Natural killer cell treated with Interleukin-12 subunit alpha and Interleukin-12 subunit beta and Interleukin-15 and Interleukin-18, amount 100 ng/mL, for 72 hours (primary cell): ENCODE measurements around the gene GNG2. TPM values are rescaled to one million over a fixed set of nuclear protein-coding genes. Genes with fewer than 3 reads are reported as not detected.

Source experiments
- ATAC-seq, 2 donors: fragments of 150-1000 bp; cut with Tn5 transposase in 1 of 2; sonication (Bioruptor Pico), chemical (Tn5 transposase) in 1 of 2; 2 replicates each; pipeline ENCODE4 v1.10.0; 2021
- DNase-seq: peaks from one replicate; pipeline ENCODE4 v3.0.0; 2022; ENCODE audit warnings: low spot score
- H3K27ac Mint-ChIP-seq, 2 donors: 1 replicate in 1 of 2; 2 replicates in 1 of 2; pipeline ENCODE4 v1.8.0; 2022; ENCODE audit warnings: mixed read lengths in 2 of 2, mild to moderate bottlenecking in 1 of 2, moderate library complexity in 1 of 2
- H3K27me3 Mint-ChIP-seq, 2 donors: 1 replicate in 1 of 2; 2 replicates in 1 of 2; pipeline ENCODE4 v1.8.0; 2022; ENCODE audit warnings: mixed read lengths in 2 of 2
- H3K36me3 Mint-ChIP-seq: one replicate; pipeline ENCODE4 v1.8.0; 2022; ENCODE audit warnings: mixed read lengths
- H3K4me1 Mint-ChIP-seq, 2 donors: 1 replicate in 1 of 2; 2 replicates in 1 of 2; pipeline ENCODE4 v1.8.0; 2022; ENCODE audit warnings: low read depth in 2 of 2, mixed read lengths in 2 of 2, mild to moderate bottlenecking in 1 of 2
- H3K4me3 Mint-ChIP-seq: one replicate; pipeline ENCODE4 v1.8.0; 2022; ENCODE audit warnings: mixed read lengths
- H3K9me3 Mint-ChIP-seq: 2 replicates; pipeline ENCODE4 v1.8.0; 2022; ENCODE audit warnings: mixed read lengths
- total RNA-seq, 2 donors: library from RNA; stranded (reverse); gene quantifications; one replicate each; pipeline ENCODE4 v1.2.3, GENCODE V29; 2022

The GNG2 gene
- total RNA-seq, 2 donors from 2014 or later, result 293 to 495 TPM

DNA sequence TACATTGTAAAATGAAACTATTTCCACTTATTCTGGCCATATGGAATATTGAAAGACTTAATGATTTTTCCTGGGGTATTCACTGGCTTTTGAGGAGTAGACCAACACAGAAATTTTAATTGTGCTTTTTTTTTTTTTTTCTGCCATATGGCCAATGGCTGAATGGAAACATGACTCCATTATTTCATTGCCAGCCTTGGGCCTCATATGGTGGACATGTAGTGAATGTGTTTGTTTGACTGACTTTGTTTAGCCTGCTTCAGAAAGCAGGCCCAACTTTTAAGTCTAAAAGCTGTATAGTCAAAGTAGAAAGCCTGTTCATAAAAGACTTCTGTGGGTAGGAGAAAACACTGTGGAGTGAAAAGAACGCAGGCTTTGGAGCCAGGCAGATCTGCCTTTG is 2.4 kb downstream of the GNG2 start:
- DNase-seq (no peak), ATAC-seq (no peak)
- H3K4me1 Mint-ChIP-seq, result peaks cover 30 to 34% of the 10 kb centered on the region in 2 donors
- H3K27me3 Mint-ChIP-seq, result no peaks in the 10 kb centered on the region
- H3K9me3 Mint-ChIP-seq, result no peaks in the 10 kb centered on the region
- peak overlapping the region; percentile 89 for H3K4me3 Mint-ChIP-seq
- H3K36me3 Mint-ChIP-seq, result peaks cover 23% of the 10 kb centered on the region
- no peak overlapping the region for H3K27ac Mint-ChIP-seq

- Mint-ChIP-seq H3K9me3 (no peaks in the 10 kb centered on the region), H3K27ac (no peak overlapping the region), H3K27me3 (no peaks in the 10 kb centered on the region), H3K36me3 (peaks cover 17% of the 10 kb centered on the region), H3K4me3 (no peak overlapping the region), H3K4me1 (peaks cover 16 to 24% of the 10 kb centered on the region in 2 donors)
- ATAC-seq (peak; percentile 73 to 85), DNase-seq (peak; percentile 83)
These were observed 5.7 kb downstream of the GNG2 start for GRCh38 chr14:51865953-51866747.

DNA sequence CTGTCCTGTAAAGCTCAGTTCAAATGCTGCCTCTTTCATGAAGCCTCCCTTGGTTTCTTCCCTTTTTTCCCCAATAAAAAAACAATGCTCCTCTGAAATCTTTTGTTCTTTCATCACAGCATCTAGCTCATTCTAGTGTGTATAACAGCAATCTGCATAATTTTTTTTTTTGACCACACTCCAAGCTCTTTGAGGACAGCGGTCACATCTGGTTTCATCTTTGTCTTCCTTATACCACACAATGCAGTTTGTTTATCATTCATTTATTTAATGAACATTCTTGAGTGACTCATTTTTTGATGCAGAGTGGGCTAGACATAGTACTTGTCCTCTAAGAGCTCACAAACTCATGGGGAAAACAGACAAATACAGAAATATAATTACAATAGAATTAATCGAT is 7.3 kb downstream of the GNG2 start:
- Mint-ChIP-seq H3K36me3 (peaks cover 7% of the 10 kb centered on the region), H3K27me3 (no peaks in the 10 kb centered on the region), H3K9me3 (no peaks in the 10 kb centered on the region), H3K4me3 (no peak overlapping the region), H3K4me1 (peaks cover 28 to 33% of the 10 kb centered on the region in 2 donors), H3K27ac (no peak overlapping the region)
- ATAC-seq (peak; percentile 54 to 55), DNase-seq (no peak)

DNA sequence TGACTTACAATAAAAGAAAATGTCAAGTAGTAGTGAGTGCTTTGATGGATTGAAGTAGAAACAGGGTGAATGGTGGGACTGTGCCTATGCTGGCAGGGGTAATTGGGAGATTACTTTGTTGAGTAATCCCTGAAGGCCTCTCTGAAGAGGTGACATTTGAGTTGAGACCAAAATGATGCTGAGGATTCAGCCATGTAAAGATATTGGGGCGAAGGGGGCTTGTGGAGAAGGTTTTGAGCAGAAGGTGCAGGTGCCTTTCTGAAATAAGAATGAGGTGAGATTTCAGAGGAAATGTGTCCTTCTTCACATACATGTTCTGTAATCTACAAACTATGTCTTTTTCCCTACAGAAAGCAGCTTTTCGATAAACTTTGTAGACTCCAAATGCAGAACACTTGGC is 8.0 kb downstream of the GNG2 start:
- peaks cover 10% of the 10 kb centered on the region for H3K36me3 Mint-ChIP-seq
- ATAC-seq (no peak), DNase-seq (no peak)
- no peak overlapping the region for H3K4me3 Mint-ChIP-seq
- no peak overlapping the region for H3K27ac Mint-ChIP-seq
- peaks cover 32 to 38% of the 10 kb centered on the region in 2 donors for H3K4me1 Mint-ChIP-seq
- H3K9me3 Mint-ChIP-seq, result no peaks in the 10 kb centered on the region
- no peaks in the 10 kb centered on the region for H3K27me3 Mint-ChIP-seq

DNA sequence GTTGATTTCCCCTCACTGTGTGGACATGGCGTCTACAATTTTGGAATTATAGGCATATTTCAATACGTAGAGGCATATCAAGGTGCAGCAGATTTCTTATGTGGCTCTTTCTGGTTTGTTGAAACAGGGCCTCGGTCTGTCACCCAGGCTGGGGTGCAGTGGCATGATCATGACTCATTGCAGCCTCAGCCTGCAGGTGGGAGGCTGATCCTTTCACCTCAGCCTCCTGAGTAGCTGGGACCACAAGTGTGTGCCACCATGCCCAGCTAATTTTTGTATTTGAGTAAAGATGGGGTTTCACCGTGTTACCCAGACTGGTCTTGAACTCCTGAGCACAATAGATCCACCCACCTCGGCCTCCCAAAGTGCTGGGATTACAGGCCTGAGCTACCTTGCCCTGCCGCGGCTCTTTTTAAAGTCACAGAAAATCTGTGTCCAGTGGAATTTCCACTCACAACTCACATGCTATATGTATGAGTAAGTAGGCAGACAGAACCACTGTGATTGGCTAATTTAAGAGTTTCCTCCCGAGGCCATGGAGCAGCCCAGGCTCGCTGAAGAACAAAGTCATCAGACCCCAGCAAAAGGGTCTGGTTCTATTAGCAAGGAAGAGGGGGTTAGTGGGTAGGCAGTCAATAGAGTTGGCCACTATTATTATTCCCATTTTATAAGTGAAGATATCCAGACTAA is 9.1 kb downstream of the GNG2 start:
- Mint-ChIP-seq H3K4me1 (peaks cover 30 to 38% of the 10 kb centered on the region in 2 donors), H3K27me3 (no peaks in the 10 kb centered on the region), H3K27ac (no peak overlapping the region), H3K4me3 (no peak overlapping the region), H3K9me3 (no peaks in the 10 kb centered on the region), H3K36me3 (peaks cover 12% of the 10 kb centered on the region)
- DNase-seq (peak; percentile 75), ATAC-seq (peak; percentile 54 to 68)

- ATAC-seq, result no peak
- no peaks in the 10 kb centered on the region for H3K9me3 Mint-ChIP-seq
- H3K36me3 Mint-ChIP-seq, result peaks cover 16% of the 10 kb centered on the region
- no peak overlapping the region for H3K4me3 Mint-ChIP-seq
- no peak overlapping the region for H3K27ac Mint-ChIP-seq
- H3K27me3 Mint-ChIP-seq, result no peaks in the 10 kb centered on the region
- peaks cover 31 to 37% of the 10 kb centered on the region in 2 donors for H3K4me1 Mint-ChIP-seq
- no peak for DNase-seq
These were observed 10.2 kb downstream of the GNG2 start for GRCh38 chr14:51870606-51871005.

DNA sequence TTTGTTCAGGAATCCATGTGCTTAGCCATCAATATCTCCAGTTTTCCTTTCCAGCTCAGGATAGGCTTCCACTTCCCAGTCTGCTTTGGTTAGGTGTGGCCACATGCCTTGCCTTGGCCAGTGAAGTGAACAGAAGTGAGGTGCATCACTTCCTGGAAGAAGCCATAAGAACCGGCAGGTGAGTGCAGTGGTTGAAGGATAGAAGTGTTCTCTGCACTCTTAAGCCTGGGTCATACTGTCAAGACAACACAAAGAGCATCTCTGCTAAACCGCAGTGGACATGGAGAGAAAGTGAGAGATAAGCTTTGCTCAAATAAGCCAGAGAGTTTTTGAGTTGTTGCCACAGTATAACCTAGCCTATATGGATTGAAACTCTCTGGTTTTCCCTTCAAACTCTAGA is 11.4 kb downstream of the GNG2 start:
- peak overlapping the region; percentile 67 for H3K4me3 Mint-ChIP-seq
- no peak for DNase-seq
- H3K4me1 Mint-ChIP-seq, result peaks cover 41 to 46% of the 10 kb centered on the region in 2 donors
- H3K27ac Mint-ChIP-seq, result peak overlapping the region; percentile 82 to 86
- H3K9me3 Mint-ChIP-seq, result no peaks in the 10 kb centered on the region
- no peaks in the 10 kb centered on the region for H3K27me3 Mint-ChIP-seq
- peaks cover 19% of the 10 kb centered on the region for H3K36me3 Mint-ChIP-seq
- ATAC-seq, result peak in 1 of 2 donors; percentile 21

DNA sequence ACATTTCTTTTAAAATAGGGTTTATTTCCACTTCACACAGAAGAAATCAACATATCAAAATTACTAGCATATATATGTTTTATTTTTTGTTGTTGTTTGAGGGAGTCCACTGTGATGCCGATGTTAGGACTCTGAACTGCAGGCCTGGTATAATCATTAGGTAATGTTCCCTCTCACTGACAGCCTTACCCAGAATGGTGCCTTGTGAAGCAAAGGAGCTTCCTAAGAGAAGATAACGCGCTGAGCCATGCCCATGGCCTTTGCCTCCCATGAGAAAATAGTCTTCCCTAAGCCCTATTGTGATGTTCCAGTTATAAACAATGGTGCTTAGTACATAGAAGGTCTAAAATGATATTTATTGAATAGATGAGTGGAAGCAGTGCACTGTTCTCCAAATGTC is 12.0 kb downstream of the GNG2 start:
- H3K27ac Mint-ChIP-seq, result peak overlapping the region; percentile 82 to 86
- no peaks in the 10 kb centered on the region for H3K27me3 Mint-ChIP-seq
- no peaks in the 10 kb centered on the region for H3K9me3 Mint-ChIP-seq
- peaks cover 47 to 51% of the 10 kb centered on the region in 2 donors for H3K4me1 Mint-ChIP-seq
- ATAC-seq (no peak), DNase-seq (no peak)
- H3K4me3 Mint-ChIP-seq, result peak overlapping the region; percentile 67
- peaks cover 21% of the 10 kb centered on the region for H3K36me3 Mint-ChIP-seq

GRCh38 chr14:51873221-51873893 is 12.9 kb downstream of the GNG2 start:
- Mint-ChIP-seq H3K36me3 (peaks cover 31% of the 10 kb centered on the region), H3K27ac (peak overlapping the region; percentile 82 to 86), H3K9me3 (no peaks in the 10 kb centered on the region), H3K4me1 (peaks cover 56 to 60% of the 10 kb centered on the region in 2 donors), H3K27me3 (no peaks in the 10 kb centered on the region), H3K4me3 (peak overlapping the region; percentile 67)
- peak; percentile 84 to 86 for ATAC-seq
- DNase-seq, result peak; percentile 83

- H3K4me3 Mint-ChIP-seq, result peak overlapping the region; percentile 39
- H3K9me3 Mint-ChIP-seq, result no peaks in the 10 kb centered on the region
- DNase-seq (no peak), ATAC-seq (no peak)
- no peaks in the 10 kb centered on the region for H3K27me3 Mint-ChIP-seq
- H3K36me3 Mint-ChIP-seq, result peaks cover 50% of the 10 kb centered on the region
- H3K27ac Mint-ChIP-seq, result peak overlapping the region; percentile 69 to 89
- peaks cover 63 to 74% of the 10 kb centered on the region in 2 donors for H3K4me1 Mint-ChIP-seq
These were observed 17.4 kb downstream of the GNG2 start for GRCh38 chr14:51877810-51878209.

DNA sequence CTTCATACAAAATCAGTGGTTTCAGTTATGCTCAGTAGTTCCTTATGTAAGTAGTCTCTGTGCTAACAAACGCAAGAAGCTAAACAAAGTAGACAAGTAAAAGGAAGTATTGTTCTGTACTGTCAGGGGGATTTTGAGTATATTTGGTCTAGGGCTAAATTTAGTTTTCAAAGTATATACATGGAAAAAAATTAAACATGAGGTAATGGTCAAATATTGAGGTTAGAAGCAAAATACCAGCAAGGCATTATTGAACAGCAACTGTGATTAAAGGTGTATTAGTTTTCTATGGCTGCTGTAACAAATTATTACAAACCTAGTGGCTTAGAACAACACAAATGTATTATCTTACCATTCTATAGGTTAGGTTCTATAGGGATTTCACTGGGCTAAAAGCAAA is 18.8 kb downstream of the GNG2 start:
- Mint-ChIP-seq H3K27ac (peak overlapping the region; percentile 69 to 89), H3K27me3 (no peaks in the 10 kb centered on the region), H3K9me3 (no peaks in the 10 kb centered on the region), H3K4me3 (no peak overlapping the region), H3K36me3 (peaks cover 40% of the 10 kb centered on the region), H3K4me1 (peaks cover 59 to 72% of the 10 kb centered on the region in 2 donors)
- DNase-seq (no peak), ATAC-seq (no peak)

GRCh38 chr14:51880835-51881580 is 20.6 kb downstream of the GNG2 start:
- Mint-ChIP-seq H3K4me3 (peak overlapping the region; percentile 59), H3K9me3 (no peaks in the 10 kb centered on the region), H3K4me1 (peaks cover 64 to 81% of the 10 kb centered on the region in 2 donors), H3K27me3 (no peaks in the 10 kb centered on the region), H3K27ac (peak overlapping the region; percentile 69 to 89), H3K36me3 (peaks cover 40% of the 10 kb centered on the region)
- DNase-seq, result no peak
- ATAC-seq, result no peak

GRCh38 chr14:51881636-51882035 is 21.2 kb downstream of the GNG2 start:
- Mint-ChIP-seq H3K4me1 (peaks cover 64 to 81% of the 10 kb centered on the region in 2 donors), H3K27ac (peak overlapping the region; percentile 69 to 74), H3K27me3 (no peaks in the 10 kb centered on the region), H3K9me3 (no peaks in the 10 kb centered on the region), H3K36me3 (peaks cover 40% of the 10 kb centered on the region), H3K4me3 (peak overlapping the region; percentile 59)
- no peak for ATAC-seq
- DNase-seq, result no peak
